Hepatocyte (in vitro differentiated cells): ENCODE data around the gene DSCAML1. TPM values are rescaled to one million over a fixed set of nuclear protein-coding genes. Genes with fewer than 3 reads are reported as not detected.

ENCODE experiments used
- DNase-seq: peaks from one replicate; pipeline ENCODE4 v3.0.0-alpha.2; 2016; ENCODE audit warnings: low spot score
- H2AFZ ChIP-seq: fragments of 200-600 bp; sonication (generic); 2 replicates; pipeline ENCODE4 v1.6.0; 2016; ENCODE audit warnings: antibody characterized with exemption, mild to moderate bottlenecking
- H3K27ac ChIP-seq: fragments of 200-600 bp; sonication (generic); 2 replicates; pipeline ENCODE4 v1.5.1; 2016; ENCODE audit warnings: mild to moderate bottlenecking
- H3K27me3 ChIP-seq: fragments of 200-600 bp; sonication (generic); 2 replicates; pipeline ENCODE4 v1.6.1; 2016
- H3K36me3 ChIP-seq: fragments of 200-600 bp; sonication (generic); replicated peaks from 2 replicates; pipeline ENCODE4 v1.5.1; 2016; ENCODE audit warnings: low read depth; ENCODE audit not compliant: insufficient read depth
- H3K4me1 ChIP-seq: fragments of 200-600 bp; sonication (generic); 2 replicates; pipeline ENCODE4 v1.5.1; 2016; ENCODE audit warnings: mild to moderate bottlenecking, moderate library complexity; ENCODE audit not compliant: insufficient read depth
- H3K4me2 ChIP-seq: fragments of 200-600 bp; sonication (generic); 2 replicates; pipeline ENCODE4 v1.6.0; 2016
- H3K4me3 ChIP-seq: fragments of 200-600 bp; sonication (generic); 2 replicates; pipeline ENCODE4 v1.5.1; 2016; ENCODE audit warnings: mild to moderate bottlenecking
- H3K79me2 ChIP-seq: fragments of 200-600 bp; sonication (generic); 2 replicates; pipeline ENCODE4 v1.6.0; 2017; ENCODE audit warnings: mild to moderate bottlenecking
- H3K9me2 ChIP-seq: fragments of 200-600 bp; sonication (generic); replicated peaks from 2 replicates; pipeline ENCODE4 v1.6.0; 2017; ENCODE audit warnings: mild to moderate bottlenecking; ENCODE audit not compliant: insufficient read depth
- H3K9me3 ChIP-seq: fragments of 200-600 bp; sonication (generic); 2 replicates; pipeline ENCODE4 v1.5.1; 2016; ENCODE audit warnings: low read depth, mild to moderate bottlenecking
- H4K20me1 ChIP-seq: fragments of 200-600 bp; sonication (generic); 2 replicates; pipeline ENCODE4 v1.6.0; 2016; ENCODE audit warnings: mild to moderate bottlenecking; ENCODE audit not compliant: insufficient read depth, poor library complexity, severe bottlenecking
- CTCF ChIP-seq: fragments of 200-600 bp; sonication (generic); IDR thresholded peaks from 2 replicates; pipeline ENCODE4 v1.5.1; 2016; ENCODE audit warnings: antibody characterized with exemption, mild to moderate bottlenecking; ENCODE audit not compliant: poor library complexity
- EZH2 ChIP-seq: fragments of 200-600 bp; sonication (generic); IDR thresholded peaks from 2 replicates; pipeline ENCODE4 v1.6.1; 2016; ENCODE audit warnings: antibody characterized with exemption, mild to moderate bottlenecking, borderline replicate concordance
- EZH2phosphoT487 ChIP-seq: fragments of 200-600 bp; sonication (generic); IDR thresholded peaks from one replicate; pipeline ENCODE4 v1.6.1; 2018; ENCODE audit warnings: antibody characterized with exemption, mild to moderate bottlenecking, low read depth, moderate library complexity; ENCODE audit not compliant: unreplicated experiment, severe bottlenecking
- WGBS: methylation state at CpG from one replicate; pipeline ENCODE4 v1.1.6; 2016; ENCODE audit warnings: low lambda C conversion rate; ENCODE audit errors: missing lambda C conversion rate; 5-methylcytosine and 5-hydroxymethylcytosine counted together
- polyA plus RNA-seq: library from polyadenylated mRNA; unstranded; fragments of >200 nt; fragmentation: Nextera tagmentation; extraction: Ambion mirVana; gene quantifications from 2 replicates; pipeline ENCODE4 v1.2.1, GENCODE V29; 2016
- total RNA-seq: library from RNA; depleted of rRNA; stranded (reverse); fragments of >200 nt; gene quantifications from 2 replicates; pipeline ENCODE4 v1.2.3, GENCODE V29; 2014

Gene DSCAML1
- total and polyA plus RNA-seq, 2 experiments from 2014 or later = 0.46 to 2.6 TPM

GRCh38 chr11:117515892-117516787, 280.9 kb downstream of the DSCAML1 start:
- no peak for TF ChIP-seq EZH2phosphoT487
- peaks cover 36% of the 10 kb centered on the region for H3K4me1 ChIP-seq
- WGBS = 94% methylated on average over 21 of the region's 21 CpGs

GRCh38 chr11:117514256-117514655, 282.8 kb downstream of the DSCAML1 start:
- Histone ChIP-seq H3K9me3 (no peaks in the 10 kb centered on the region), H3K36me3 (no peaks in the 10 kb centered on the region), H3K4me3 (no peak overlapping the region), H3K79me2 (no peaks in the 10 kb centered on the region), H3K4me1 (peaks cover 28% of the 10 kb centered on the region), H3K9me2 (no peaks in the 10 kb centered on the region), H3K27ac (no peak overlapping the region), H3K4me2 (no peak overlapping the region), H2AFZ (no peak overlapping the region), H4K20me1 (no peaks in the 10 kb centered on the region), H3K27me3 (no peaks in the 10 kb centered on the region)
- TF ChIP-seq EZH2phosphoT487 (no peak), CTCF (no peak), EZH2 (no peak)
- no peak for DNase-seq
- WGBS = 86% methylated on average over 4 of the region's 4 CpGs

More at GRCh38 chr11:117515892-117516787, 280.9 kb downstream of the DSCAML1 start:
- H3K36me3 ChIP-seq = no peaks in the 10 kb centered on the region
- no peak overlapping the region for H3K27ac ChIP-seq
- no peak overlapping the region for H3K4me2 ChIP-seq
- no peak overlapping the region for H2AFZ ChIP-seq
- H3K4me3 ChIP-seq = no peak overlapping the region
- no peaks in the 10 kb centered on the region for H3K9me2 ChIP-seq
- no peaks in the 10 kb centered on the region for H3K9me3 ChIP-seq
- H3K27me3 ChIP-seq = no peaks in the 10 kb centered on the region
- no peaks in the 10 kb centered on the region for H3K79me2 ChIP-seq
- no peaks in the 10 kb centered on the region for H4K20me1 ChIP-seq
- DNase-seq = no peak

GRCh38 chr11:117513666-117514065, 283.4 kb downstream of the DSCAML1 start:
- H3K9me2 ChIP-seq = no peaks in the 10 kb centered on the region
- 73% methylated on average over 5 of the region's 5 CpGs for WGBS
- no peaks in the 10 kb centered on the region for H3K79me2 ChIP-seq
- no peak for DNase-seq
- peaks cover 22% of the 10 kb centered on the region for H3K4me1 ChIP-seq
- H3K27me3 ChIP-seq = no peaks in the 10 kb centered on the region
- no peaks in the 10 kb centered on the region for H3K9me3 ChIP-seq
- no peak overlapping the region for H3K4me3 ChIP-seq
- no peak overlapping the region for H2AFZ ChIP-seq
- no peak for TF ChIP-seq EZH2phosphoT487
- TF ChIP-seq CTCF = no peak
- no peak for TF ChIP-seq EZH2
- no peaks in the 10 kb centered on the region for H4K20me1 ChIP-seq
- no peak overlapping the region for H3K4me2 ChIP-seq
- H3K36me3 ChIP-seq = no peaks in the 10 kb centered on the region
- H3K27ac ChIP-seq = no peak overlapping the region

- no peaks in the 10 kb centered on the region for H4K20me1 ChIP-seq
- no peaks in the 10 kb centered on the region for H3K9me3 ChIP-seq
- peak overlapping the region; percentile 67 for H3K4me2 ChIP-seq
- no peaks in the 10 kb centered on the region for H3K9me2 ChIP-seq
- peak; percentile 38 for DNase-seq
- peaks cover 20% of the 10 kb centered on the region for H3K4me1 ChIP-seq
- no peak overlapping the region for H3K4me3 ChIP-seq
- no peaks in the 10 kb centered on the region for H3K27me3 ChIP-seq
- 49% methylated on average over 14 of the region's 14 CpGs for WGBS
- no peaks in the 10 kb centered on the region for H3K79me2 ChIP-seq
- TF ChIP-seq EZH2 (no peak), EZH2phosphoT487 (no peak), CTCF (no peak)
- H3K27ac ChIP-seq = peak overlapping the region; percentile 57
- no peak overlapping the region for H2AFZ ChIP-seq
- H3K36me3 ChIP-seq = no peaks in the 10 kb centered on the region
Measured at GRCh38 chr11:117511931-117512539, 285.0 kb downstream of the DSCAML1 start.
